NCI-H510A (cell line): ENCODE results near the gene ANKRD23.
A peak's percentile ranks its signal among the peaks of the same experiment; 100 is the strongest.
"Not testable (repeated sequence)": the region's sequence is repeated elsewhere in the genome, so short reads cannot be mapped to it uniquely, and the experiment has no call there.

Experiments used
- DNase-seq: peaks from one replicate; lab custom pipeline; 2025; lab: John Stamatoyannopoulos, UW

The ANKRD23 gene

DNA sequence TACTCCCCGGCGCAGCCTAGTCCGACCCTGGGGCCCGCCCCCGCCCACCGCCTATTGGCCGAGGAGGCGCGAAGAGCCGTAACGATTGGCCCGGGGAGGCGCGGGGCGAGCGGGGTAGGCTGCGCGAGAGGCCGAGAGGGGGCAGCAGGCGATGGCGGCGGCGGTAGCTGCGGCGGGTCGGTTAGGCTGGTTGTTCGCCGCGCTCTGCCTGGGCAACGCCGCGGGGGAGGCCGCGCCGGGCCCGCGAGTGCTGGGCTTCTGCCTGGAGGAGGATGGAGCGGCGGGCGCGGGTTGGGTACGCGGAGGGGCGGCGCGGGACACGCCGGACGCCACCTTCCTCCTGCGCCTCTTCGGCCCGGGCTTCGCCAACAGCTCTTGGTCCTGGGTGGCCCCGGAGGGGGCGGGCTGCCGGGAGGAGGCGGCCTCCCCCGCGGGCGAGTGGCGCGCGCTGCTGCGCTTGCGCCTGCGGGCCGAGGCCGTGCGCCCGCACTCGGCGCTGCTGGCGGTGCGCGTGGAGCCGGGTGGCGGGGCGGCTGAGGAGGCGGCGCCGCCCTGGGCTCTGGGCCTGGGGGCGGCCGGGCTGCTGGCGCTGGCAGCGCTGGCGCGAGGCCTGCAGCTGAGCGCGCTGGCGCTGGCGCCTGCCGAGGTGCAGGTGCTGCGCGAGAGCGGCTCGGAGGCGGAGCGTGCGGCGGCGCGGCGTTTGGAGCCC, 27.5 kb downstream of the ANKRD23 start, which contains the start of gene CNNM3:
Gene CNNM3 (plus strand): TSS at position 142 of the 709 bp plus-strand sequence. CDS start 10 bp downstream, at position 152.
- DNase-seq = peak; percentile 92

GRCh38 chr2:96815326-96816126, 28.3 kb downstream of the ANKRD23 start:
- DNase-seq = no peak

DNA sequence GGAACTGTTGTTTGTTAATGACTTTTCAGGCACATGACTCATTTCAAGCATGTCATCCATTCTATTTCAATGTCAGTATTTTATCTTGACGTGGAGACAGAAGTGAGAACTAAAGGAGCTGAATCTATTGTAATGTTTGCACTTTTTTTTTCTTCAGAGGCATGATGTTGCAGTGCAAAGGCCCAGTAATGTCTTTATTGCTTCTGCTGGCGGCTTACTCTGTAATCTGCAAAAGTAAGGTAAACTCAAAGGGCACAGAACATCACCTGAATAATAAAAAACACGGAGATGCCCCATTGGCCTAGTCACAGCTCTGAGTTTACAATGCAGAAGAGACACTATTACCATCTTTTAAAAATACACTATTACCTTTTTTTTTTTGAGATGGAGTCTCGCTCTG, 30.2 kb downstream of the ANKRD23 start:
- DNase-seq = no peak

GRCh38 chr2:96811917-96812316, 31.9 kb downstream of the ANKRD23 start:
- DNase-seq = no peak

GRCh38 chr2:96810783-96811192, 33.0 kb downstream of the ANKRD23 start:
- no peak for DNase-seq

DNA sequence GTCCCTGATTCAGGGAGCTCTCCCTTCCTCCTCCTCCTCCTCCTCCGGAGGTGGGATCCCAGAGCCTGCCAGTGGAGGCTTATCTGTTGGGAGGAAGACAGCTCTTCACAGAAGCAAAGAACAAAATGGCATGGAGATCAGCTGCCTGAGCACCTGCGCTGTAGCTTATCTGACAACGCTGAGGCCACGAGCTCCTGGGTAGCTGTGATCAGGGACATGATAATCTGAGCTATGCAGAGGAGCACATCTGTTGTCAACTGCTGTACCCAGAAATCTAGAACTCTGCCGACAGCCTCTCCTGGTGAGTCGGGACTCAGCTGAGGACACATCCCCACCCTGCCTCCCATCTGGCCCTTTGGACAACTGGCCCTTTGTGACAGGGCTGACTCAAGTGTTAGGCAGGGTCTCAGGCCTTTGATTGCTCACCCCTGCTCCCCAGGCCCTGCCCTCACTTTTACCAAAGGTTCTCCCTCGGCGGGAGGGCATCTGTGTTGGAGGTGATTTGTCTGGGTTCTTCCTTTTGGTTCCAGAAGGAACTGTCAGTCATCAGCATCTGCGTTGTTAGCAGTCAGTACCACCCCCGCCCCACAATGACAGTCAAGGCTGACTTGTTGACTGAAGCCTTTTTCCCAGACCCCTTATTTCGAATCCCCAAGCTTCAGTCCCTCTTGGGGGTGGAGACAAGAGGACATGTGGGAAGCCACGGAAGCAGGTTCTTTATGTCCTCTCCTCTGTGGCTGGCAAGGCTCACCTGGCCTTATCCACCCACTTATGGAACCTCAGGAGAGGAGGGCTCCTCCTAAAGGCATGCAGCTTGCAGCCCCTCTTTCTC, 33.7 kb downstream of the ANKRD23 start:
- no peak for DNase-seq

- no peak for DNase-seq
Observed at GRCh38 chr2:96809216-96809882, 34.5 kb downstream of the ANKRD23 start.

- no peak for DNase-seq
Observed at GRCh38 chr2:96808176-96808837, 35.5 kb downstream of the ANKRD23 start.

GRCh38 chr2:96807127-96807471, 36.7 kb downstream of the ANKRD23 start:
- DNase-seq = no peak

- no peak for DNase-seq
Observed at GRCh38 chr2:96806468-96807126, 37.2 kb downstream of the ANKRD23 start.

GRCh38 chr2:96805946-96806345, 37.9 kb downstream of the ANKRD23 start:
- not testable (repeated sequence) for DNase-seq

GRCh38 chr2:96804986-96805385, 38.8 kb downstream of the ANKRD23 start:
- no peak for DNase-seq

GRCh38 chr2:96802721-96803120, 41.1 kb downstream of the ANKRD23 start:
- no peak for DNase-seq

DNA sequence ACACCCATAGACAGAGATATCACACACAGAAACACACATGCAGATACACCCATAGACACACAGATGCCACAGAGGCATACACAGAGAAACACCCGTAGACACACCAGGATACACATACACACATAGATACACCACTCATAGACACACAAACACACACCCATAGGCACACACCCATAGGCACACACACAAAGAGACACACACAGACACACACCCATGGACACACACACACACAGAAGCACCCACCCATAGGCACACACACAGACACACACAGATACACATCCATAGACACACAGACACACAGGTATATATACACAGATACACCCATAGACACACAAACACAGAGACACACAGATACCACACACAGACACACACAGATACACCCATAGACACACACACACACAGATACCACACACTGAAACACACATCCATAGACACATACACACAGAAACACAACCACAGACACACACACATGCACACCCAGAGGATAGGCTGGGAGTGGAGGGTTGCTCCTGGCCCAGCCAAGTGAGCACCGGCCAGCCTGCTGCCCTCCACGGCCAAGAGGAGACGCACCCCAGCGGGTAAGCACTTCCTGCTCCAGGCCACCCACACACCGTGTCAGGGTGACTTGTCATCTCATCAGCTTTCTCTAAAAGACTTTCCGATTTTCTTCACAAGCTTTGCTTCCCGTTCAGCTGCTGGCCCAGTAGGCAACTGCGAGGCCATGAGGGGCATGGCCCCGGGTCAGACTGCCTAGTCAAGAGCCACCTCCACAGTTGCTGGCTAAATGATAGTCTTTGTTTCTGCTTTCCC, 41.8 kb downstream of the ANKRD23 start:
- no peak for DNase-seq

DNA sequence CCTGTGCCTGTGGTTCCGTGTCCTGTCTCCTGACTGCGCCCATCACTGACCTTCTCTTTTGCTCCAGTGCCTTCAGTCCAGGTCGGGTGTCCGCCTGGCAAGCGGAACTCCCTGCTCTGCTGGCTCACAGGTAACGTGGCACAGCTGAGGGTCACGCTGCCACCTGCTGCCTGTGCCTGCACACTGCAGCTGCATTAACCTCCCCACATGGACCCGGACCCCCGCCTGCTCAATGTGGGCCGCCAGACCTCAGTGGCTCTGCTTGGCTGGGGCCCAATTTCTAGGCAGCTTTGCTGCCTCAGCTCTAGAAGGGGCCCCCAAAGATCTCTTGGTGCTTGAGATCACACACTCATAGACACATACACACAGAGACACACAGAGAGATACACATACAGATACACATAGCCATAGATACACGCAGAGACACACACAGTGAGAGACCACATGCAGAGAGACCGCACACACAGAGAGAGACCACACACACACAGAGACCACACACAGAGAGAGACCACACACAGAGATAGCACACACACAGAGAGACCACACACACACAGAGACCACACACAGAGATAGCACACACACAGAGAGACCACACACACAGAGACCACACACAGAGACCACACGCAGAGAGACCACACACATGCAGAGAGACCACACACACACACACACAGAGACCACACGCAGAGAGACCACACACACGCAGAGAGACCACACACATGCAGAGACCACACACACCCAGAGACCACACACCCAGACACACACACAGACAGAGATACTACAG, 42.6 kb downstream of the ANKRD23 start:
- DNase-seq = peak; percentile 42

- peak; percentile 11 for DNase-seq
Observed at GRCh38 chr2:96800061-96801004, 43.5 kb downstream of the ANKRD23 start.

- DNase-seq = no peak
Observed at GRCh38 chr2:96799623-96799935, 44.2 kb downstream of the ANKRD23 start.
